ENCODE data around the gene ELOVL1. TPM values are rescaled to one million over a fixed set of nuclear protein-coding genes. Genes with fewer than 3 reads are reported as not detected.
A peak's percentile ranks its signal among the peaks of the same experiment; 100 is the strongest.

The ELOVL1 gene
- total RNA-seq, 1 experiment from 2014 or later: 99.9 TPM

DNA sequence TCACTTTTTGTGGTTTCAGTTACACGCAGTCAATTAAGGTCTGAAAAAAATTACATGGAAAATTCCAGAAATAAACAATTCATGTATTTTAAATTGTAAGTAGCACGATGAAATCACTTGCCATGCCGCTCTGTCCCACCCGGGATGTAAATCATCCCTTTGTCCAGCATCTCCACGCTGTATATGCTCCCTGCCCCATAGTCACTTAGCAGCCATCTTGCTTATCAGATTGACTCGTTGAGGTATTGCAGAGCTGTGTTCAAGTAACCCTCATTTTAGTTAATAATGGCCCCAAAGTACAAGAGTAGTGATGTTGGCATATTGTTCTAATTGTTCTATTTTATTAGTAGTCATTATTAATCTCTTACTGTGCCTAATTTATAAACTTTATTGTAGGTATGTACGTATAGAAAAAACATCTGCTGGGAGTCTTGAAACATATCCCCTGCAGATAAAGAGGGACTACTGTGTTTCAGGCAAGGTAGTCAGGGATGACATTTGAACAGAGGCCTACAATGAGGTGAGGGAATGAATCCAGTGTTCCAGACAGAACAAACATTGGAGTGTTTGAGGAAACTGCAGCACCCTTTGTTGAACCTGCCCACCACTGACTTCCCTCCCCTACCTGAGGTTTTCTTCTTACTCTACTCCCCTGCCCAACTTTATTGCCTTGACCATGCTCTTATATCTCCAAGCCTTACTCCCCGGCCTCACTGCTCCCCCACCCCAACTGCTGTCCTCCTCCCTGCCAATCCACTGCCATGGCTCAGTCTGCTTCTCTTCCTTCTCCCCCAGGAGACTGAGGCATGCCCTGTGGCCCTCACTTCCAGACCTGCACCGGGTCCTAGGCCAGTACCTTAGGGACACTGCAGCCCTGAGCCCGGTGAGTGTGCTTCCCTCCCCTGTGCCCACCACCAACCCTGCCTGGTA, 16.1 kb downstream of the ELOVL1 start:
- Mint-ChIP-seq H3K4me1 (ENCODE audit: insufficient read depth, unreplicated experiment) (peaks cover 21% of the 10 kb centered on the region), H3K36me3 (ENCODE audit: insufficient read depth, unreplicated experiment) (no peaks in the 10 kb centered on the region), H3K9me3 (ENCODE audit: unreplicated experiment) (no peaks in the 10 kb centered on the region), H3K27me3 (ENCODE audit: insufficient read depth, unreplicated experiment) (no peaks in the 10 kb centered on the region), H3K4me3 (ENCODE audit: unreplicated experiment) (no peak overlapping the region), H3K27ac (ENCODE audit: low read depth, unreplicated experiment) (no peak overlapping the region)
- BruUV-seq (replicated peaks): no TSS peak
- no peak for DNase-seq (ENCODE audit: unreplicated experiment)
- TF ChIP-seq, protein P1, sequence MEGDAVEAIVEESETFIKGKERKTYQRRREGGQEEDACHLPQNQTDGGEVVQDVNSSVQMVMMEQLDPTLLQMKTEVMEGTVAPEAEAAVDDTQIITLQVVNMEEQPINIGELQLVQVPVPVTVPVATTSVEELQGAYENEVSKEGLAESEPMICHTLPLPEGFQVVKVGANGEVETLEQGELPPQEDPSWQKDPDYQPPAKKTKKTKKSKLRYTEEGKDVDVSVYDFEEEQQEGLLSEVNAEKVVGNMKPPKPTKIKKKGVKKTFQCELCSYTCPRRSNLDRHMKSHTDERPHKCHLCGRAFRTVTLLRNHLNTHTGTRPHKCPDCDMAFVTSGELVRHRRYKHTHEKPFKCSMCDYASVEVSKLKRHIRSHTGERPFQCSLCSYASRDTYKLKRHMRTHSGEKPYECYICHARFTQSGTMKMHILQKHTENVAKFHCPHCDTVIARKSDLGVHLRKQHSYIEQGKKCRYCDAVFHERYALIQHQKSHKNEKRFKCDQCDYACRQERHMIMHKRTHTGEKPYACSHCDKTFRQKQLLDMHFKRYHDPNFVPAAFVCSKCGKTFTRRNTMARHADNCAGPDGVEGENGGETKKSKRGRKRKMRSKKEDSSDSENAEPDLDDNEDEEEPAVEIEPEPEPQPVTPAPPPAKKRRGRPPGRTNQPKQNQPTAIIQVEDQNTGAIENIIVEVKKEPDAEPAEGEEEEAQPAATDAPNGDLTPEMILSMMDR (IDR thresholded peaks at IDR 0.05; ENCODE audit: unreplicated experiment): no peak
- intact Hi-C loops (cut with micrococcal nuclease): no loop called here
- ChIA-PET CTCF (no interaction called here), POLR2A (interaction anchor here (0.6 to 2.3 kb wide), 3 partner anchors 12 to 39 kb away, joined by 3 to 11 read pairs (median 5); partner anchors contain the start of gene ELOVL1)

DNA sequence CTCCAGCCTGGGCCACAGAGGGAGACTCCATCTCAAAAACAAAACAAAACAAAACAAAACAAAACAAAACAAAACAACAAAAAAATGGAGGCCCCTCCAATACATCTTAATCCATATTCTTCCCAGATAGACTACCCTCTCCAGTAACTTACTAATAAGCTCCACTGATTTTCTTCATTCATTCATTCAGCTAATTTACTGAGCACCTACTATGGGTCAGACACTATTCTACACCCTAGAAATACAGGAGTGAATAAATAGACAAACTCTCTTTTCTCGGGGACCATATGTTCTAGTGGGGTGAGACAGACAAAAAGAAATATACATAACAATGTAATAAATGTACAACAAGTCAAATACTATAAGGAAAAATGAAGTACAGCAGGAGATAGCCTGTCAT, 16.8 kb downstream of the ELOVL1 start:
- ChIA-PET POLR2A (interaction anchor here (0.6 to 2.3 kb wide), 3 partner anchors 11 to 40 kb away, joined by 3 to 11 read pairs (median 5); partner anchors contain the start of gene ELOVL1), CTCF (interaction anchor here (0.5 kb wide), 1 partner anchor 100 kb away, joined by 3 read pairs; no protein-coding TSS in a partner anchor)
- peaks cover 21% of the 10 kb centered on the region for H3K4me1 Mint-ChIP-seq (ENCODE audit: insufficient read depth, unreplicated experiment)
- H3K9me3 Mint-ChIP-seq (ENCODE audit: unreplicated experiment): no peaks in the 10 kb centered on the region
- DNase-seq (ENCODE audit: unreplicated experiment): no peak
- no peak overlapping the region for H3K4me3 Mint-ChIP-seq (ENCODE audit: unreplicated experiment)
- no TSS peak for BruUV-seq (replicated peaks)
- H3K27me3 Mint-ChIP-seq (ENCODE audit: insufficient read depth, unreplicated experiment): no peaks in the 10 kb centered on the region
- no peaks in the 10 kb centered on the region for H3K36me3 Mint-ChIP-seq (ENCODE audit: insufficient read depth, unreplicated experiment)
- TF ChIP-seq, protein P1 (IDR thresholded peaks at IDR 0.05; ENCODE audit: unreplicated experiment): no peak
- intact Hi-C loops (cut with micrococcal nuclease): no loop called here
- H3K27ac Mint-ChIP-seq (ENCODE audit: low read depth, unreplicated experiment): no peak overlapping the region

DNA sequence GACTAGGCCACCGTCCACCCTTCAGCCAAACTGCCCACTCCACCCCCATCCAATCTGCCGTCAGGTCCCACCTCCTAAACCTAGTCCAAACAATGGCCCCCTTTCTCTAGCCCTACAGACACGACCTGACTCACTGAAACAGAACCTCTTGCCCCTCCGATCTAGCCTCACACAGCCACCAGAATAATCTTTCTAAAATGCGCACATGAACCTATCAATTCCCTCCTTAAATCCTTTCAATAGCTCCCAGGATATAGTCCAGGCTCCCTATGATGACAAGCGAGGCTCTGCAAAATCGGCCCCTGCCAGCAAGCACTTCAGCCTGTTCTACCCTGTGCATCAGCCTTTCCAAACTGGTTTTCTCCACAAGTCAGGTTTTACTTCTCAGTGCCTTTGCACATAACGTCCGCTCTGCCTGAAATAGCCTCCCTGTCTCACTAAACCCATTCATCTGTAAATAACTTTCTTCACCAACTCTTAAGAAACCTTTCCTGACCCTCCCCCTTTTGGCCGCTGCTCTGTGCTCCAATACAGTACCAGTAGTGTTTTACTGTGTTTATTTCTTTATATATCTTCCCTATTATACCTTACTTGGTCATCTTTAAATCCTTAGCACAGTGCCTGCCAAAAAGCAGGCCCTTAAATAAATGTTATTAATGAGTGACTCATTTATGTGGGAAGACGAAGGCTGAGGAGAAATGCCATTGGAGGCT, 18.1 kb downstream of the ELOVL1 start:
- POLR2A ChIA-PET: interaction anchor here (0.8 to 2.3 kb wide), 2 partner anchors 8 to 19 kb away, joined by 5 to 11 read pairs; partner anchors contain the start of genes CDC20 and ELOVL1
- Mint-ChIP-seq H3K4me3 (ENCODE audit: unreplicated experiment) (peak overlapping the region; percentile 82), H3K36me3 (ENCODE audit: insufficient read depth, unreplicated experiment) (no peaks in the 10 kb centered on the region), H3K9me3 (ENCODE audit: unreplicated experiment) (no peaks in the 10 kb centered on the region), H3K4me1 (ENCODE audit: insufficient read depth, unreplicated experiment) (peaks cover 21% of the 10 kb centered on the region), H3K27me3 (ENCODE audit: insufficient read depth, unreplicated experiment) (no peaks in the 10 kb centered on the region), H3K27ac (ENCODE audit: low read depth, unreplicated experiment) (peak overlapping the region; percentile 96)
- DNase-seq (ENCODE audit: unreplicated experiment): peak; percentile 41
- no TSS peak for BruUV-seq (replicated peaks)
- CTCF ChIA-PET: no interaction called here
- TF ChIP-seq, protein P1 (IDR thresholded peaks at IDR 0.05; ENCODE audit: unreplicated experiment): no peak
- intact Hi-C loops (cut with micrococcal nuclease): no loop called here

Measured in MCF 10A (cell line).